Astrocyte of the hippocampus (primary cell): ENCODE results near the gene MAN1C1.

ENCODE experiments used
- DNase-seq: peaks from one replicate; pipeline ENCODE4 v3.0.0; 2011; ENCODE audit warnings: low read depth, low spot score

The MAN1C1 gene

DNA sequence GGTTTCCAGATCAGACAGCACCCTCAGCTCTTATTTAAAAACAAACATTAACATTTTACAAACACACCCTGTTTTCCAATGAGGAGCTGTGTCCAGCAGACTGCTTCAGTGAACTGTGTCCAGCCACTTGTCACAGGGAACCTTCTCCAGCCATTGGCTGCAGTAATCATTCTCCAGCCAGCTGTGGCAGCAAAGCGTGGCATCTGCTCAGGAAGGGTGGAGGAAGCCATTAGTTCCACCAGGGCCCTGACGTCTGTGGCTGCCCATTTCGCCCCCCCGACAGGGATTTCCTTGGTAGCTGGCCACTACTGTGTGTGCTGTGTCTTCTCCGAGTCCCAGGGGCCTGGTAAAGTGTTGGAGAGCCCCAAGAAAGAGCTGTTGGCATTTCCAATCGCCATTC lies 120.5 kb downstream of the MAN1C1 start:
- no peak for DNase-seq

DNA sequence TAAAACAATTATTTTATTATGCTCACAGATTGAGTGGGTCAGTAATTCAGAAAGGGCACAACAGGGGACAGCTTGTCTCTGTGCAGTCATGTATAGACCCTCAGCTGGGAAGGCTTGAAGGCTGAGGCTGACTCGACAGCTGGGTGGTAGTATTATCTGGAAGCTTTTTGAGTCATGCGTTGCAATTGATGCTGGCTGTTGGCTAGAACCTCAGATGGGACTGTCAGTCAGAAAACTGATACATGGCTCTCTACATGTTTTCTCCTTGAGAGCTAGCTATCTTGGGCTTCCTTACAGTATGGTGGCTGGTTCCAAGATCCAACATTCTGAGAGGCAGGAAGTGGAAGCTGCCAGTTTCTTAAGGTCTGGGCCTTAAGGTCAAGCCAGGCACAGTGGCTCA lies 121.9 kb downstream of the MAN1C1 start:
- DNase-seq: no peak

DNA sequence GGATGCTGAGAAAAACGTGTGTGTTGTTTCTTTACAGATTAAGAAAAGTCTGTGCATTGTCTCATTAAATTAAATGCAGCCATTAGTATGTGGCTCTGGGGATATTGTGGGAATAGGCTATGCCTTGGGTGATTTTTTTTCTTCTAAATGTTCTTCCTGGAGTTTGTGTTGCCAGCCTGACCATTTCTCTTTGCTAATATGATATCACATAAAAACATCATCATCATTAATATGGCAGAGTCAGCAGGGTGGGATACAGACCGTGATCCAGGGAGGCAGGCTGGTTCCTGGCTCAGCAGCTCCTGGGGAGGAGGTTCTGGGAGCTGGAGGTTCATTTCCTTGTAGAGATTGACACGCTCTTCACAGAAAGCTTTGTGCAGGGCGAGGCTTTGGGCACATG lies 122.8 kb downstream of the MAN1C1 start:
- DNase-seq: no peak

DNA sequence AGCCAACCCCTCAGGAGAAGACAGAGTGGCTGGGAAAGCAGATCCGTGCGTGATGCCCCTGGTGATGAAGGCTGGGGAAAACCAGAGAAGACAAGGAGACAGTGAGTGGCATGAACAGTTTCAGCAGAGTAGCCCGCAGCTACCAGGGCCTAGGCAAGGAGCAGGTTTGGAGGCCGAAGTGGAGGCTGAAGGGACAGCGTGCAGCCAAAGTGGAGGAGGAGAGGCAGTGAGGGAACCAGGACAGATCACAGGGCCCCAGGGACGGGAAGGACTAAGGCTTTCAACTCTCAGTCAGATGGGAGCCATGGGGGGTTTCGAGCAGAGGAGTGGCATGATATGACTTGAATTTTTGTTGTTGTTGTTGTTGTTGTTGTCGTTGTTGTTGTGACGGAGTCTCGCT lies 123.5 kb downstream of the MAN1C1 start:
- no peak for DNase-seq

DNA sequence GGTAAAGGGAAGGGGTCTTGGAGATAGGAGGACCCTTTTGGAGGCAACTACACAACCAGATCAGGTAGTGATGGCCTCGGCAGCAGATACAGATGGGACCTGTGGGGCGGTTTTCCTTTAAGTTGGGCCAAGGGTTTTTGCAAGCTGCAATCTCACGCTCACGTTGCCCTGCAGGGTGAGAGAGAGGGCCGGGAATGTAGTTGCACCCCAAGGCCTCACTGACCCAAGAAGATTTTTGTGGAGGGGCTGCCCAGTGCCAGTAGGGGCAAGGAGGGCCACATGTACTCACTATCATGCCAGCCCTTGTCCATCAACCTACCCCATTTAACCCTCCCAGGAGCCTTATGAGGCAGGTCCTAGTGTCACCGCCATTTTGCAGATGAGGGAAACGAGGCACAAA lies 125.7 kb downstream of the MAN1C1 start:
- DNase-seq: no peak

DNA sequence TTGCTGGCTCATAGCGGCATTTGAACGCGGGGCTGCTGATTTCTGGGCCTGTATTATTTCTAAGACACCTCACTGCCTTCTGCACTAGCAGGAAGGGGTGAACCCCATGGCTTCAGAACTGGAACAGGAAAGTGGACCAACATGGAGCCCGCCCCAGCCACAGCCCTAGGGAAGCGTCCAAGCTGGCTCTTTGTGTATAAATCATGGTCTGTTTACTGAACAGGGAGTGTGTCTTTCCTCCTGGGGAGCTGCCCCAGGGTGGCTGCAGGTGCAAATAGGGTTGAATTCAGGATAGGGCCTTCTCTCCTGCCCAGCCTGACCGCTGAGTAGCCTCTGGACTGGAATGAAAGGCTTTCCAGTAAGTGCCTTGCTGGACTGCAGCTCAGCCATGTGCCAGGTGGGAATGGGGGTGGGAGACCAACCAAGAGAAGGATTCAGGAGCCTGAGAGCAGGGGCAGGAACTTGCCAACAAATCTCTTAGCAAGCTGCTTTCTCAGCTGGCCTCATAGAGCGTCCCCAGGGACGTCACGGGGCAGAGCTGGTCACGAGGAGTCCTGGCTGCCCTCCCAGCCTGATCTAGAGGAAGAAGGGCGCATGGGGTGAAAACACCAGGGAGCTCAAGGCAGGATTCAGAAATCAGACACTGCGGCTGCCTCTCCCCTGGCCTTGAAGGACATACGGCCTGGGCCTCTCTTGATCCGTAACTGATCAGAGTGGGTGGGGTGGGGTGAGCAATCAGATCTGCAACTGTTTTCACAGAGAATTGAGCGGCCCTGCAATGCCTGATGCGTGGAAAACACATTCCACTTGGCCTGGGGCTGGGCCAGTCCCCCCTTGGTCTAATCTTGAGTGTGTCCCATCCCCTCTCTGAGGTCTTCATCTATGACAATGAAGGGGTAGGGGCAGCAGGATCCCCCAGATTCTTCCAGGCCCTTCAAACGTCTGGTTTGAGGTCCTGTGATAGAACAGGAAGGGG lies 126.9 kb downstream of the MAN1C1 start:
- DNase-seq: no peak

DNA sequence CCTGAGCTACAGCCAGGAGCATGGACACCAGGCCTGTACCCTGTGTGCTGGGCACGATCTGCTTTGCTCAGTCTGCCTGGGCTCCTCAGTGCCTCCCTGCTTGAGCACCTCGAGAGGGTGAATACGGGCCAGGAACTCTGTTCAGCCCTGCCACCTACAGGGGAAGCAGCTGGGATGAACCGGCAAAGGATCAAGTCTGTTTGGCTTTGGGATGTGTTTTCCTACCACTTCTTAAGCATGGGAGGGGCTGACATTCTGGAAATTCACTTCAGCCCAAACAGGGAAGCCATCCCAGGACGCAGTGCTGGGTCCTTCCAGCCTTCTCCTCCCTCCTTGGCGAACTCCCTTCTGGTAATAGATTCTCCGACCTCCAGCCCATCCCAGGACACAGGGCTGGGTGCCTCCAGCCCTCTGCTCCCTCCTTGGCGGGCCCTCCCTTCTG lies 127.6 kb downstream of the MAN1C1 start:
- DNase-seq: peak; percentile 65

DNA sequence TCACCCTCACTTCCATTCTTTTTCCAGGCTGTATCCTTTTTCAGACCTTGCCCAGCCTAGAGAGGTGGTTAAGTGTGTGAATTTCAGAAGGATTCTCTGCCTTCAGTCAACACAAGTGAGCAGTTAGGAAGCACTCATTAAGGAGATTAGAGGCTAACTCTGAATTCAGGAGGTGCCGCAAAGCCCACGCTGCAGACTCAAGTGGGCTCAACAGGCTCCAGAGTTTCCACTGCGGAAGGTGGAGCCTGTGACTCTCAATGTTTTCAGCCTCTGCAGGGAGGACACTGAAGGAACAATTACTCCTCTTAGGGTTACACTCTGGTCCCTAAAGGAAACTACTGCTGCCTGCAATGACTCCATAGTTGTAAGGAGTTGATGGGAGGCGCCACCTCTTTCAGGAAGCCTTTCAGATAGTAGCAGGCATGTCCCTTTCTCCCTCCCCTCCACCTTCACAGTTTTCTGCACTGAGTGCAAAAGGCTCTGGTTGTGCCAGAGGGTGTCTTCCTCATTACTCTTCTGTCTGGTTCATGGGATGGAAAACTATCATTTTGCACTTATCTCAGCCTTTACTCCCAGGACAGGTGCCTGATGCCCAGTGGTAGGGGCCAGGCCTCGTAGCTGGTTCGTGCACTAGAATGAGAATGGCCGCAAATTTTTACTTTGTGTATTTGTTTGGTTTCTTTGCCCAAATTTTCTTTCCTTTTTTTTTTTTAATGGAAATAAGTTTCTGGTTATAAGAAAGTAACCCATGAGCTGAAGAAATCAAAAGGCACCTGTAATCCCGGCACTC lies 128.2 kb downstream of the MAN1C1 start:
- DNase-seq: no peak

DNA sequence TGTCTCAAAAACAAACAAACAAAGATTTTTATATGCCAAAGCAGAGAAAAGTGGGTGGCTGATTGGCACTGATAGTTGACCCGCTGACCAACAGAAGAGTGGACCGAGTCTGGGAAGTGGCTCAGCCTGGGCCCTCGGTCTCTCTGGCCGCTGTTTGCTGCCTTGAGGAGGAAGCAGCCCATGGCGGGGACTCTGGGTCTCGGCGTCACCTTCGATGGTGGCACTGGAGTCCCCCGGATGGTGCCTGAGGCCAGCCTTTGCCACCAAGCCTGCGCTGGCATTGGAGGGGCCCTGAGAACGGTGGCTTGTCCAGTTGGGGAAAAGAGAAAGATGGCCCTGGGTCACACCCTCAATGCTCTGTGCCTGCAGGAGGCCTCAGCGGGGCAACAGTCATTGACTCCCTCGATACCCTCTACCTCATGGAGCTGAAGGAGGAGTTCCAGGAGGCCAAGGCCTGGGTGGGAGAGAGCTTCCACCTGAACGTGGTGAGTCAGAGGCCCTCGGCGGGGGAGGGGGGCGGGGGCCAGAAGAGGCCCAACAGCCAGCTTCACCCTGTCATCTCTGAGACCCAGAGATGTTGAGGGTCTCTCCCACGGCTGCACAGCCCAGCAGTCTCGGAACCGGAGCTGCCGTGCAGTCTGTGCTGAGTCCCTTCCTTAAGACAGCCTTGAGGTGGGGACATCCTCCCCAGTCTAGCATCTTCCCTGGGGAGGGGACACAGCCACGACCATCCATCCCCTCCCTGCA lies 129.9 kb downstream of the MAN1C1 start:
- no peak for DNase-seq

DNA sequence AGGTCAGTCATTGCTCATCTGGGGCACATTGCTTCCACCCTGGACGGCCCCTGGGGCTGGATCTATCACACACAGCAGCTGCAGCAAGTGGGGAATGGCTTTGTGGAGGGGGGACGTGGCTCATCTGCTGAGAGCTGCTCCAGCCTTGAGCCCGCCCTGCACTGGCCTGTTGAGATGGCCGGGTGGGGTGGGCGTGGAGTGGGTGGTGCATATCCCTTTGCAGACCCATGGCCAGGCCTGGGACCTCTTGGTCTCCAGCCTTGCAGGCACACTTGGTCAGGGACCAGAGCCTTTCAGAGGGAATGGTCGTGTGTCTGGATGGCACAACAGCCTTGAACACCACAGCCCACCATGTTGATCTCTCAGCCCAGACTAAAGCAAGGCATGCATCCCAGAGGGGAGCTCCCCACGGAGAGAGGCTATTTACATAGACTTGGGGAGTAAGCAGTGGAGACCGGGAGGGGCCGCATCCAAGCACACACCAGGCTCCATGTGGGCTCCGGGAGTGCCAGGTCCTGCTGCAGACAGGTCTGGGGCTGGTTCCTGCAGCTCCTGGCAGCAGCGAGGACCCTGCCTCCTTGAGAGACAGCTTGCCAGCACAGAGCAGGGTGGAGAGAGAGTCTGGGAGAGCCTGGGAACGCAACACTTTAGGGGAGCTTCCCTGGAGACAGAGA lies 130.6 kb downstream of the MAN1C1 start:
- DNase-seq: no peak

DNA sequence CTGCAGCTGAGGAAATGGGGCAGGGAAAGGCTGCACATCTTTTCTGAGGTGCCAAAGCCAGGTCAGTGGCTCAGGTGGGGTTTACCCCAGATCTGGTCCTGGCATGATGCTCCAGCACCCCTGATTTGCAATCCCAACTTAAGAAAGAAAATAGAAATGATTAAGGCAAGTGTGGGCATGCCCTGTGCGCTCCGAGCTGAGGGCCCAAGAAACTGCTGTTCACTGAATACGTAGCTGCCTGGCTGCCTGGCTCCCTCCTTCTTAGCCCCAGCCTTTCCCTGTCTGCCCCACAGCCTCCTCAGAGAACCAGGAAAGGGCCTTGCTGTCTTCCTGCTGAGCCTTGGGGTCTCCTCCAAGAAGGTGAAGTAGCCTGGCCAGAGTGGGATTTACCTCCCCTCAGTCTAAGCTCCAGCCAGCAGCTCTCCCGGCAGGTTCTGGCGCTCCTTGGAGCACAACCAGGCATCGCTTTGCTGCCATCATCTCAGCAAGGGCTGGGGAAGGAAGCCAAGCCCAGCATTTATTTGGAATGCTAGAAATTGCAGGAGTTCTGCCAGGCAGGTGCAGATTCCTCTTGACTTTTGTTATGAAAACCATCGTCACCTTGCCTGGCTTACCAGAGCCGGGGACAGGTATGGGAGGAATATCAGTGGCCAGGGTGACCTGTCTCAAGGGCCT lies 132.1 kb downstream of the MAN1C1 start:
- DNase-seq: peak; percentile 71

DNA sequence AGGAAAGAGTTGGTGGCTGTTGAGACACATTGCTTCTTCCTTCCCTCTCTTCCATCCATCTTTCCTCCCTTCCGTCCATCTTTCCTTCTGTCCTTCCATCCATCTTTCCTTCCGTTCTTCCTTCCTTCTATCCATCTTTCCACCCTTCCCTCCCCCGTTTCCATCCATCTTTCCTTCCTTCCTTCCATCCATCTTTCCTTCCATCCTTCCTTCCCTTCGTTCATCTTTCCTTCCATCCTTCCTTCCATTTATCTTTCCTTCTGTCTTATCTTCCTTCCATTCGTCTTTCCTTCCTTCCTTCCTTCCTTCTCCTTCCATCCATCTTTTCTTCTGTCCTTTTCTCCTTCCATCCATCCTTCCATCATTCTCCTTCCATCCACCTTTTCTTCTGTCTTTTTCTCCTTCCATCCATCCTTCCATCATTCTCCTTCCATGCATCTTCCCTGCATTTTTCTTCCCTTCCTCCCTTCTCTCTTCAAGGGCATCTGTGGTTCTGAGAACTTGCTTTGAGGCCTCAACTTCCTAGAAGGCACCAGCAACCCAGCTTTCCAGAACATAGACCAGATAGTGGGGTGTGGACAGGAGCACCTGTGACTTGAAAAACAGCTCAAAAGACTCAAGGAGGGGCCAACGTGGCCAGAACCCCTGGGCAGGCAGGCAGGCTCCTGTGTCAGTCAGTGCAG lies 134.5 kb downstream of the MAN1C1 start:
- DNase-seq: no peak

DNA sequence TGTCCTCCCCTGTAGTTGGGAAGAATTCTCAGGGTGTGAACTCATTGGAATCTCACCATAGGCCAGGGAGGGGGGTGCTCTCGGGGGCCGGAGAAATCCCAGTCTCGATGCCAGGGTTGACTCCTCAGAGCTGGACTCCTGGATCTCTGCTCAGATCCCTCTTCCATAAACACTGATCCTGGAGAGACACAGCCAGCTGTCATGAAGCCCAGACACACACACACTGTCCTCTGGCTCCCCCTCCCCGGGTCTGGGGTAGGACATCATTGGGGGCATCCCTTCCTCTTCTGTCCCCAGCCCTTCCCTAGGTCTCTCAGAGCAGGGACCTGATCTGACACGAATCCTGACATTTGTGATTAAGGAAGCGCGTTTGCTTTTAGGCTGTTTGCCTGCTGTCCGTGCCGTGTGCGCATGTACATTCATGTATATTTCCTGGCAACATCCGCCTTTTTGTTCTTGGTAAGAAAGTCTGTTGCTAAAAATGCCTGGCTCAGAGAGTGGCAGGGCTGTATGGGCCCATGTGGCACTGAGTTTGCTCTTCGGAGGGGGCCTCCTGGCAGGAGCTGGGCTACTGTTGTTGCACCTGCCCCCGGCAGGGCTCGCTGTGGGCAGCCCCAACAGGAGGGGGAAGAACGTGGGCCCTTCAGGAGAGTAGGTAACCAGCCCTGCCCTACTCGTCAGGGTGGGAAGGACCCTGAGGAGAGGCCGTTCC lies 138.0 kb downstream of the MAN1C1 start:
- no peak for DNase-seq

DNA sequence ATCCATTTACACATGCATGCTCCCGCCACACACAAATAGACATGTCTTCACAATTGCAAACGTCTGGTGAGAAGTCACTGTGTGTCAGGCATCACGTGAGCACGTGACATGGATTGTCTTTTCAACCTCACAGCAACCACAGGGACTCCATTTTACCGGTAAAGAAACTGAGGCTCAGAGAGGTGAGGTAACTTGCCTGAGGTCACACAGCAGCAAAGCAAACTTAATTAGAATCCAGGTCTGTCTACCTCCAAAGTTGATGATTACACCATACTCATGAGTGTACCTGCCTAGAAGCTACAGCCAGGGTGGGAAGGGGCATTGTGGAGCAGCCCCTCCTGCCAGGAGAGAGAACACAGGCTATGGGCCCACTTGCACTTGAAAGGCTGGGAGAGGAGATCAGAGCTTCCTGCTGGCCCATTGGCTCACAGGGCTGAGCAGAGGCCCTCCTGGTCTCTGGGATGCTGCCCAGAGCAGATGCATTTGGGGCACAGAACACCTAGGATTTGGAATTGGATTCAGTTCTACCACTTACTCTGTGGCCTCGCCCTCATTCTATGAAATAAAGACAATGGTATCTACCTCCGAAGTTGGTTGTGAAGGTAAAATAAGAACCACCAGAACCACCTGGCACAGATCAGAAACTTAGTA lies 139.0 kb downstream of the MAN1C1 start:
- no peak for DNase-seq

DNA sequence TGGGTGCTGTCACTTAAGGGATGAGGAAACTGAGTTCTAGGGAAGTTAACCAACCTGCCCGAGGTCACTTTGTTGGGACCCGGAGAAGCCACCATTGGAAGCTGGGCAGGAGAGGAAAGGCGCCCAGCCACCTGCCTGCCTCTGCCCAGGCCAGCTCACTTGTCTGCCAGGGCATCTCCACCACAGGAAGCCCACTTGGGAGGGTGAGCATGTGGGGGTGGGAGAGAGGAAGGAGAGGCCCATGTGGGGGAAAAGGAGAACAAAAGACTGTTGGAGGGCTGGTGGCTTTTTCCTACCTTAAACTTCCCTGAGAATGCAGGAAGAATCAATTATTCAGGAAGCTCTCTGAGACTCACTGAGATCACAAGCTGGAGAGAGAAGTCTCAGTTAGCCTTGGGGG lies 139.6 kb downstream of the MAN1C1 start:
- DNase-seq: no peak

DNA sequence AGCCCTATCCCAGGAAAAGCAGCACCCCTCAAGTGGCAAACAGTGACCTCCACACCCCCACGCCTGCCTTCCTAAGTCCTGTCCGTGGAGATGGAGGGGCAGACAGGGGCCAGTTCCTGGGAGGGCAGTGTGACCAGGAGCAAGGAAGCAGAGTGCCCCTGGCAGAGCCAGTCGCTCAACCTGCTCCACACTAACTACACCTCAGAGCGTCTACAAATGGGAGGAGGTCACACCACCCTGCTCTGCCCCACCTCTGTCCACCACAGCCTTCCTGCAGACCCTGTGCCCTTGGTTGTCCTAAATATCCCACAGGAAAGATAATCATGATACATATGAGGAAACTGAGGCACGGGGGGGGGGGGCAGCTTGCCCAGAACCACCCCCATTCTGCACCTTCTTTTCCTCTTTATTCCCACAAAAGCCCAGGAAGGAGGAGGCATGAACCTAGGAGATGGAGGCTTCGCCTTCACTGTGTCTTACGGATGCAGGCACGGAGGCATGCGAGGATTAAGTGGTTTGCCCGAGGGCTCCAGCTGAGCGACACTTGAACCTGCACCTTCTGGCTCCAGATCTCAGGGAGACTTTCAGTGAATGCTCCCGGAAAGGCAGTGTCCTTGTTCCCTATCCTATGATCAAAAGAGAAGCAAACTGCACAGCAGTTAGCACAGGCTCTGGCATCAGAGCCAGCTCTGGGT lies 140.7 kb downstream of the MAN1C1 start:
- DNase-seq: no peak

DNA sequence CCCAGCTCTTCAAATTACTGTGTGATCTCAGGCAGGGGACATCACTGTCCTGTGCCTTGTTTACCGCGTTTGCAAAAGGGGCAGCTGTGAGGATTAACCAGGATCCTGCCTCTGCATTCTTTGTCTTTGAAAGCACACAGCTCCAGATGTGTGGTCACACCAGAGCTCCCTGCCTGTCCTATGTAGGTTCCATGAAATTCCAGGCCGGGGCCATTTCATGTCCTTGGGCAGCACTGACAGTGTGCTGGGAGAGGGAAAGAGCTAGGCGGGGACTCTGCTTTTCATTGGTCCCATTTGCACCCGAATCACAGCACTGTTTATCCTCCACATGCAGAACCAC lies 141.2 kb downstream of the MAN1C1 start:
- DNase-seq: no peak

DNA sequence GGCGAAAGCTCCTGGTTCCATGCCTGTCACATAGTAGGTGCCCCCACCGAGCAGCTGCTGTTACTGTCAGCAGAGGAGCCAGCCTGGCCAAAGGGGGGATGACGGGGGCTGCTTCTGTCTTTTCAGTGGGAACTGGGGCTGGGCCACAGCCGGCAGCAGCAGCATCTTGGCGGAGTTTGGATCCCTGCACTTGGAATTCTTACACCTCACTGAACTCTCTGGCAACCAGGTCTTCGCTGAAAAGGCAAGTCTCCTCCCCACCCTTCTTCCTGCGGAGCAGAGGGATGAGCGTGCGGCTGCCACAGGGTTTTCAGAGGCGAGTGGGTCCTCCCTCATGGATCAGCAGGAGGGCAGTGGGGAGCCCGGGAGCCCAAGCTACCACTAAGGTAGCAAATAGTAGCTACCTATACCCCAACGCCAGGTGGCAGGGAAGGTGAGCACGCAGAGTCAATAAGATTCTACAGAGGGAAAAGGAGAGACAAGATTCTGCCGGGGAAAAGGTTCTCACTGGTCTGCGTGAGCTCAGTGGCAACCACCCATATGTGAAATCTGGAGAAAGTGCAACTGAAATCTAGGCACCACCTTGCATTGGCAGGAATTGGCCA lies 142.0 kb downstream of the MAN1C1 start:
- no peak for DNase-seq
